Measurements from ENCODE around the gene PTCD3.

PTCD3 gene

GRCh38 chr2:86160156-86160952 lies 54.3 kb downstream of the PTCD3 start:
- no peak for TF ChIP-seq CTCF (IDR thresholded peaks at IDR 0.05)
- H3K4me2 ChIP-seq (ENCODE audit: low read length), result no peak overlapping the region
- no peaks in the 10 kb centered on the region for H3K27me3 ChIP-seq (ENCODE audit: control insufficient read depth, insufficient read depth, low read length)
- no peak overlapping the region for H3K4me3 ChIP-seq (ENCODE audit: low read depth, low read length)
- H2AFZ ChIP-seq, result no peak overlapping the region
- peaks cover 5% of the 10 kb centered on the region for H3K79me2 ChIP-seq
- no peaks in the 10 kb centered on the region for H3K4me1 ChIP-seq
- no peaks in the 10 kb centered on the region for H3K9me3 ChIP-seq (ENCODE audit: control insufficient read depth, low read length)
- H3K36me3 ChIP-seq (ENCODE audit: control insufficient read depth, insufficient read depth, low read length), result no peaks in the 10 kb centered on the region
- H3K27ac ChIP-seq, result no peak overlapping the region
- H3K9ac ChIP-seq, result no peak overlapping the region

DNA sequence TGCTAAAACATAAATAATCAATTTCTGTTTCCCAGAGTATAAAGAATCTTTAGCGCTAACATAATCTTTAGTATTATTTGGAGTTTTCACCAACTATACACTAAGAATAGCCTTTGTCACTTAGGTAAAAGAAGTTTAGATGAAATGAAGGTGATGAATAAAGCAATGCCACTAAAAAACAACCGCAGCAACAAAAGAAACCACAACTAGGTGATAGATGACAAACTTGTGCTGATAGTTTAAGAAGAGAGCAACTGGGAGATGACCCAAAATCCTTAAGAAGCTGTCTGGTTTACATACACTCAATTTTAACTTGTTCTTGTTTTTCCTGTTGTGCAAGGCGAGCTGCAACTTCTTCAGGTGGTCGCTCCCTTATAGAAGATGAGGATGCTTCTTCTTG lies 64.4 kb downstream of the PTCD3 start:
- H3K27ac ChIP-seq, result no peak overlapping the region
- peaks cover 15% of the 10 kb centered on the region for H3K79me2 ChIP-seq
- H3K36me3 ChIP-seq (ENCODE audit: control insufficient read depth, insufficient read depth, low read length), result no peaks in the 10 kb centered on the region

GRCh38 chr2:86171295-86171694 lies 65.3 kb downstream of the PTCD3 start:
- peaks cover 5% of the 10 kb centered on the region for H3K4me1 ChIP-seq
- H3K36me3 ChIP-seq (ENCODE audit: control insufficient read depth, insufficient read depth, low read length), result no peaks in the 10 kb centered on the region
- peaks cover 15% of the 10 kb centered on the region for H3K79me2 ChIP-seq
- H2AFZ ChIP-seq, result no peak overlapping the region
- H3K9me3 ChIP-seq (ENCODE audit: control insufficient read depth, low read length), result no peaks in the 10 kb centered on the region
- no peak for TF ChIP-seq CTCF (IDR thresholded peaks at IDR 0.05)
- H3K4me2 ChIP-seq (ENCODE audit: low read length), result no peak overlapping the region
- H3K27ac ChIP-seq, result no peak overlapping the region
- H3K27me3 ChIP-seq (ENCODE audit: control insufficient read depth, insufficient read depth, low read length), result no peaks in the 10 kb centered on the region
- H3K9ac ChIP-seq, result no peak overlapping the region
- no peak overlapping the region for H3K4me3 ChIP-seq (ENCODE audit: low read depth, low read length)

More for the DNA sequence above, 64.4 kb downstream of the PTCD3 start:
- H3K4me1 ChIP-seq, result no peaks in the 10 kb centered on the region
- H2AFZ ChIP-seq, result no peak overlapping the region
- H3K27me3 ChIP-seq (ENCODE audit: control insufficient read depth, insufficient read depth, low read length), result no peaks in the 10 kb centered on the region
- no peak for TF ChIP-seq CTCF (IDR thresholded peaks at IDR 0.05)
- H3K9me3 ChIP-seq (ENCODE audit: control insufficient read depth, low read length), result no peaks in the 10 kb centered on the region
- H3K4me3 ChIP-seq (ENCODE audit: low read depth, low read length), result no peak overlapping the region
- no peak overlapping the region for H3K4me2 ChIP-seq (ENCODE audit: low read length)
- no peak overlapping the region for H3K9ac ChIP-seq

GRCh38 chr2:86172610-86173009 lies 66.6 kb downstream of the PTCD3 start:
- peaks cover 25% of the 10 kb centered on the region for H3K79me2 ChIP-seq
- no peak overlapping the region for H3K4me3 ChIP-seq (ENCODE audit: low read depth, low read length)
- no peak overlapping the region for H2AFZ ChIP-seq
- no peak for TF ChIP-seq CTCF (IDR thresholded peaks at IDR 0.05)
- no peak overlapping the region for H3K27ac ChIP-seq
- H3K4me2 ChIP-seq (ENCODE audit: low read length), result no peak overlapping the region
- H3K4me1 ChIP-seq, result peaks cover 6% of the 10 kb centered on the region
- no peaks in the 10 kb centered on the region for H3K27me3 ChIP-seq (ENCODE audit: control insufficient read depth, insufficient read depth, low read length)
- no peaks in the 10 kb centered on the region for H3K9me3 ChIP-seq (ENCODE audit: control insufficient read depth, low read length)
- H3K9ac ChIP-seq, result no peak overlapping the region
- H3K36me3 ChIP-seq (ENCODE audit: control insufficient read depth, insufficient read depth, low read length), result no peaks in the 10 kb centered on the region

DNA sequence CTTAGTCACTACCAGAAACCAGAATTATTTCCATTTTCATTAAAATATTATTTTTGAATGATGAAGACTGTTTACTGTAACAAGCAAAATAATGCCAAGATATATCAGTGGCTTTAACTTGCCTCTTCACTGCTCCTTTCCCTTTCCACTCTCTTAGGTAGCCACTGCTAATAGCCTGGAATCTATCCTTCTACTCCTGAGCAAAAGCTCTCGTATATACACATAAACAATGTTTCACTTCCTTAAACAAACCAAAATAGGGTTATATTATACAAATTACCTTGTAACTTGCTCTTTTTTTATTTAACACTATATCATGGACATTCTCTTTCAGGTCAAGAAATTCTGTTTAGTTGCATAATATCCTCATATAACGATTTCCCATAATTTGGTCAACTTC lies 68.4 kb downstream of the PTCD3 start:
- no peaks in the 10 kb centered on the region for H3K9me3 ChIP-seq (ENCODE audit: control insufficient read depth, low read length)
- H3K4me1 ChIP-seq, result peaks cover 6% of the 10 kb centered on the region
- no peak overlapping the region for H3K4me3 ChIP-seq (ENCODE audit: low read depth, low read length)
- no peak overlapping the region for H3K27ac ChIP-seq
- H2AFZ ChIP-seq, result no peak overlapping the region
- no peaks in the 10 kb centered on the region for H3K36me3 ChIP-seq (ENCODE audit: control insufficient read depth, insufficient read depth, low read length)
- H3K27me3 ChIP-seq (ENCODE audit: control insufficient read depth, insufficient read depth, low read length), result no peaks in the 10 kb centered on the region
- peaks cover 35% of the 10 kb centered on the region for H3K79me2 ChIP-seq
- no peak for TF ChIP-seq CTCF (IDR thresholded peaks at IDR 0.05)
- no peak overlapping the region for H3K4me2 ChIP-seq (ENCODE audit: low read length)
- no peak overlapping the region for H3K9ac ChIP-seq
